H9 (cell line): ENCODE results near the gene PRIMPOL. TPM values are rescaled to one million over a fixed set of nuclear protein-coding genes. Genes with fewer than 3 reads are reported as not detected.

Experiments
- DNase-seq: peaks from one replicate; pipeline ENCODE4 v3.0.0-alpha.2; 2017
- H2AFZ ChIP-seq: one replicate; pipeline ENCODE4 v1.6.1; 2013; ENCODE audit warnings: mild to moderate bottlenecking, low read length, control low read depth, moderate library complexity
- H2AK5ac ChIP-seq: 2 replicates; pipeline ENCODE4 v1.6.1; 2013; ENCODE audit warnings: low read length, control low read depth, mixed read lengths; ENCODE audit not compliant: insufficient read length
- H2BK120ac ChIP-seq: one replicate; pipeline ENCODE4 v1.6.1; 2013; ENCODE audit warnings: low read depth, mild to moderate bottlenecking, low read length, control low read depth, inconsistent platforms; ENCODE audit not compliant: poor library complexity, severe bottlenecking
- H2BK12ac ChIP-seq: 2 replicates; pipeline ENCODE4 v1.6.1; 2013; ENCODE audit warnings: low read length, control low read depth, mixed read lengths, low read depth; ENCODE audit not compliant: insufficient read length
- H2BK15ac ChIP-seq: 2 replicates; pipeline ENCODE4 v1.6.1; 2013; ENCODE audit warnings: low read depth, low read length, control low read depth
- H2BK20ac ChIP-seq: one replicate; pipeline ENCODE4 v1.6.1; 2013; ENCODE audit warnings: low read depth, mild to moderate bottlenecking, low read length, control low read depth, inconsistent platforms; ENCODE audit not compliant: poor library complexity, severe bottlenecking
- H2BK5ac ChIP-seq: 2 replicates; pipeline ENCODE4 v1.6.1; 2013; ENCODE audit warnings: low read length, control low read depth, mixed read lengths; ENCODE audit not compliant: insufficient read length
- H3K14ac ChIP-seq: 2 replicates; pipeline ENCODE4 v1.6.1; 2013; ENCODE audit warnings: low read length, control low read depth; ENCODE audit not compliant: insufficient read depth
- H3K18ac ChIP-seq: 2 replicates; pipeline ENCODE4 v1.6.1; 2013; ENCODE audit warnings: low read depth, mild to moderate bottlenecking, mixed read lengths, low read length, control low read depth; ENCODE audit not compliant: insufficient read length
- H3K23ac ChIP-seq: 2 replicates; pipeline ENCODE4 v1.6.1; 2013; ENCODE audit warnings: low read length, control low read depth, mixed read lengths, low read depth; ENCODE audit not compliant: insufficient read length
- H3K23me2 ChIP-seq: 2 replicates; pipeline ENCODE4 v1.6.1; 2013; ENCODE audit warnings: low read depth, mild to moderate bottlenecking, mixed read lengths, low read length, control low read depth; ENCODE audit not compliant: insufficient read length, poor library complexity, severe bottlenecking
- H3K27ac ChIP-seq: 2 replicates; pipeline ENCODE4 v1.5.1; 2013; ENCODE audit warnings: low read length, control low read depth, mixed read lengths, low read depth; ENCODE audit not compliant: insufficient read length
- H3K27me3 ChIP-seq: 2 replicates; pipeline ENCODE4 v1.6.1; 2013; ENCODE audit warnings: low read length, control low read depth, inconsistent platforms; ENCODE audit not compliant: insufficient read depth
- H3K4ac ChIP-seq: 2 replicates; pipeline ENCODE4 v1.6.1; 2013; ENCODE audit warnings: low read depth, mild to moderate bottlenecking, control low read depth, inconsistent platforms, low read length, moderate library complexity
- H3K4me1 ChIP-seq: 2 replicates; pipeline ENCODE4 v1.6.1; 2013; ENCODE audit warnings: low read length, control low read depth, inconsistent platforms; ENCODE audit not compliant: insufficient read depth
- H3K4me2 ChIP-seq: 2 replicates; pipeline ENCODE4 v1.6.1; 2013; ENCODE audit warnings: low read length, control low read depth, mixed read lengths; ENCODE audit not compliant: insufficient read length, insufficient read depth
- H3K56ac ChIP-seq: 2 replicates; pipeline ENCODE4 v1.6.1; 2013; ENCODE audit warnings: low read depth, mild to moderate bottlenecking, mixed read lengths, low read length, control low read depth; ENCODE audit not compliant: insufficient read length
- H3K79me1 ChIP-seq: 2 replicates; pipeline ENCODE4 v1.6.1; 2013; ENCODE audit warnings: low read depth, mild to moderate bottlenecking, moderate library complexity, low read length, control low read depth, inconsistent platforms; ENCODE audit not compliant: insufficient read depth, poor library complexity, severe bottlenecking
- H3K79me2 ChIP-seq: 2 replicates; pipeline ENCODE4 v1.6.1; 2013; ENCODE audit warnings: low read length, control low read depth, inconsistent platforms; ENCODE audit not compliant: insufficient read depth
- H3K9ac ChIP-seq: 2 replicates; pipeline ENCODE4 v1.6.1; 2013; ENCODE audit warnings: low read length, control low read depth, mixed read lengths; ENCODE audit not compliant: insufficient read length; ENCODE audit errors: extremely low read depth
- H3K9me3 ChIP-seq: one replicate; pipeline ENCODE4 v1.6.1; 2013; ENCODE audit warnings: low read depth, low read length, inconsistent platforms; ENCODE audit not compliant: control insufficient read depth
- H3T11ph ChIP-seq: one replicate; pipeline ENCODE4 v1.6.1; 2013; ENCODE audit warnings: mild to moderate bottlenecking, low read length, control low read depth, inconsistent platforms
- H4K20me1 ChIP-seq: one replicate; pipeline ENCODE4 v1.6.1; 2013; ENCODE audit not compliant: control insufficient read depth, insufficient read length, insufficient read depth
- H4K5ac ChIP-seq: 2 replicates; pipeline ENCODE4 v1.6.1; 2013; ENCODE audit warnings: low read depth, mild to moderate bottlenecking, mixed read lengths, low read length, control low read depth; ENCODE audit not compliant: insufficient read length
- H4K8ac ChIP-seq: replicated peaks from 2 replicates; pipeline ENCODE4 v1.6.1; 2013; ENCODE audit warnings: low read length, control low read depth, mixed read lengths, low read depth; ENCODE audit not compliant: insufficient read length
- H4K91ac ChIP-seq: 2 replicates; pipeline ENCODE4 v1.6.1; 2013; ENCODE audit warnings: low read depth, mild to moderate bottlenecking, moderate library complexity, mixed read lengths, low read length, control low read depth; ENCODE audit not compliant: insufficient read length
- H3K27ac Mint-ChIP-seq, 3 experiments: 2 replicates in 2 of 3; 3 replicates in 1 of 3; pipeline ENCODE4 v1.8.0; 2020 to 2021; ENCODE audit warnings: mixed read lengths in 3 of 3, mild to moderate bottlenecking in 1 of 3, moderate library complexity in 1 of 3
- H3K27me3 Mint-ChIP-seq: 2 replicates; pipeline ENCODE4 v1.8.0; 2021; ENCODE audit warnings: low read depth, mild to moderate bottlenecking, moderate library complexity, mixed read lengths
- H3K36me3 Mint-ChIP-seq, 3 experiments: 2 replicates in 2 of 3; 3 replicates in 1 of 3; pipeline ENCODE4 v1.8.0; 2020 to 2021; ENCODE audit warnings: low read depth in 3 of 3, mixed read lengths in 3 of 3; ENCODE audit not compliant: insufficient read depth in 1 of 3
- H3K4me1 Mint-ChIP-seq, 2 experiments: 2 replicates each; pipeline ENCODE4 v1.8.0; 2020; ENCODE audit warnings: mixed read lengths in 2 of 2
- H3K4me3 Mint-ChIP-seq, 2 experiments: 2 replicates in 1 of 2; 3 replicates in 1 of 2; pipeline ENCODE4 v1.8.0; 2020 to 2021; ENCODE audit warnings: mild to moderate bottlenecking in 2 of 2, mixed read lengths in 2 of 2, moderate library complexity in 1 of 2
- H3K9me3 Mint-ChIP-seq, 2 experiments: 2 replicates in 1 of 2; 3 replicates in 1 of 2; pipeline ENCODE4 v1.8.0; 2020; ENCODE audit warnings: mild to moderate bottlenecking in 2 of 2, mixed read lengths in 2 of 2, moderate library complexity in 1 of 2
- WGBS: extraction: QIAGEN DNeasy Blood & Tissue Kit; methylation state at CpG from one replicate; pipeline ENCODE4 v1.1.7; 2013; ENCODE audit warnings: missing lambda C conversion rate, low lambda C conversion rate, mixed read lengths; ENCODE audit not compliant: insufficient read length; ENCODE audit errors: extremely low coverage; 5-methylcytosine and 5-hydroxymethylcytosine counted together
- total RNA-seq: library from RNA; stranded (reverse); gene quantifications from 2 replicates; pipeline ENCODE4 v1.2.1, GENCODE V29; 2021
- TF ChIP-seq, protein P1 (sequence below): fragments of 200-600 bp; sonication (generic); conservative IDR thresholded peaks from 3 replicates; pipeline ENCODE4 v1.8.0; 2021; ENCODE audit warnings: antibody characterized with exemption, mild to moderate bottlenecking

PRIMPOL gene
- total RNA-seq, 1 experiment from 2014 or later: 4.9 TPM

DNA sequence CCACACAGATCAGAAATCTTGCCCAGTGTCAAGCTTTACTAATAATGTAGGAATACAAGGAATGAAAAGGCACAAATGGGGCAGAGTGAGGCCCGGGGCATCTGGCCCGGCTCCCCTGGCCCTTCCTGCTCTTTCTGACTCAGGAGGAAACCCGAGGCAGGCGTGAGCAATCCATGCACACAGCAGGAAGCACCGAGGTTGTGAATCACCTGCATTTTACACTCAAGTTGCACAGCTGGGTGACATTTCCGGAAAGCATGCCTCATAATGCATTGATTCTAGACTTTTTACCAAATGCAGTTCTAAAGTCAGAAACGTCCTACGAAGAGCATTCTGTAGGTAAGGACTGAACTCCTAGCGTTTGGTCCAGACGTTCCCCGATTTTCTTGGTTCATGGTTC is 38.9 kb downstream of the PRIMPOL start:
- no peak overlapping the region; a peak in 1 of 5 replicates for H3K4me3 Mint-ChIP-seq
- no peak overlapping the region for H2BK120ac ChIP-seq
- H3K4me1 Mint-ChIP-seq: peaks cover 11 to 12% of the 10 kb centered on the region in 2 experiments

More for the DNA sequence above, 38.9 kb downstream of the PRIMPOL start:
- no peak overlapping the region for H4K5ac ChIP-seq
- H3K23ac ChIP-seq: no peak overlapping the region
- H3K9ac ChIP-seq: no peak overlapping the region
- H4K8ac ChIP-seq: no peak overlapping the region
- no peaks in the 10 kb centered on the region for H3K79me1 ChIP-seq
- H4K91ac ChIP-seq: no peak overlapping the region
- H4K20me1 ChIP-seq: no peaks in the 10 kb centered on the region
- no peak overlapping the region for H3T11ph ChIP-seq
- Mint-ChIP-seq H3K36me3 (peaks cover 6 to 13% (median 6%) of the 10 kb centered on the region in 3 experiments; a peak in 6 of 7 replicates), H3K27me3 (no peaks in the 10 kb centered on the region), H3K27ac (peak overlapping the region; percentile 45 to 65 (median 59); a peak in 5 of 7 replicates), H3K9me3 (no peaks in the 10 kb centered on the region)
- no peak overlapping the region for H3K27ac ChIP-seq
- no peaks in the 10 kb centered on the region for H3K9me3 ChIP-seq
- no peaks in the 10 kb centered on the region for H3K79me2 ChIP-seq
- H2AK5ac ChIP-seq: no peak overlapping the region
- H3K23me2 ChIP-seq: no peaks in the 10 kb centered on the region
- no peak overlapping the region for H3K4me2 ChIP-seq
- H3K14ac ChIP-seq: no peak overlapping the region
- no peak overlapping the region for H3K56ac ChIP-seq
- H2BK12ac ChIP-seq: no peak overlapping the region
- DNase-seq: peak; percentile 72
- TF ChIP-seq, protein P1, sequence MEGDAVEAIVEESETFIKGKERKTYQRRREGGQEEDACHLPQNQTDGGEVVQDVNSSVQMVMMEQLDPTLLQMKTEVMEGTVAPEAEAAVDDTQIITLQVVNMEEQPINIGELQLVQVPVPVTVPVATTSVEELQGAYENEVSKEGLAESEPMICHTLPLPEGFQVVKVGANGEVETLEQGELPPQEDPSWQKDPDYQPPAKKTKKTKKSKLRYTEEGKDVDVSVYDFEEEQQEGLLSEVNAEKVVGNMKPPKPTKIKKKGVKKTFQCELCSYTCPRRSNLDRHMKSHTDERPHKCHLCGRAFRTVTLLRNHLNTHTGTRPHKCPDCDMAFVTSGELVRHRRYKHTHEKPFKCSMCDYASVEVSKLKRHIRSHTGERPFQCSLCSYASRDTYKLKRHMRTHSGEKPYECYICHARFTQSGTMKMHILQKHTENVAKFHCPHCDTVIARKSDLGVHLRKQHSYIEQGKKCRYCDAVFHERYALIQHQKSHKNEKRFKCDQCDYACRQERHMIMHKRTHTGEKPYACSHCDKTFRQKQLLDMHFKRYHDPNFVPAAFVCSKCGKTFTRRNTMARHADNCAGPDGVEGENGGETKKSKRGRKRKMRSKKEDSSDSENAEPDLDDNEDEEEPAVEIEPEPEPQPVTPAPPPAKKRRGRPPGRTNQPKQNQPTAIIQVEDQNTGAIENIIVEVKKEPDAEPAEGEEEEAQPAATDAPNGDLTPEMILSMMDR: no peak
- H3K18ac ChIP-seq: no peak overlapping the region
- H2AFZ ChIP-seq: no peak overlapping the region
- no peak overlapping the region for H2BK5ac ChIP-seq
- H3K4me1 ChIP-seq: no peaks in the 10 kb centered on the region
- no peaks in the 10 kb centered on the region for H3K27me3 ChIP-seq
- H2BK20ac ChIP-seq: no peak overlapping the region
- H2BK15ac ChIP-seq: no peak overlapping the region
- WGBS: no CpG with 5 or more reads among the region's 11 CpGs
- H3K4ac ChIP-seq: no peak overlapping the region
